ENCODE results near the gene MPZL1.

DNA sequence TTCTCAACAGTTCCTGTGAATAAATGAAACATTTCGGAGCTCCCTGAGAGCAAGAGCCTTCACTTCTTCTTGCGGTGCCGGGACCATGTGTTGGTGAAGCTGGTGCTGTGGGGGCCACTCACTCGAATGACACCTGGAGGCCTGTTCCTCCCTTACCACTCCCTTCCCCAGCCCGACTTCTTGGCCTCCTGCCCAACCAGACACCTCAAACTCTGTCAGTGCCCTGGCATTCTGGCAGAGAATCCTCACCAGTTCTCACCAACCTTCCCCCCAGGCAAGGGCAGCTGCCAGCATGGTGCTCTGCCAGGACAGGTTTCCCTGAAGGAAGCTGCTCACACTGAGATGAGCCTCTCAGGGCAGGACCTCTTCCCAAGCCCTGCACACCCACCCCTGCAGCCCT is 68.3 kb downstream of the MPZL1 start:
- TF ChIP-seq, protein P1, sequence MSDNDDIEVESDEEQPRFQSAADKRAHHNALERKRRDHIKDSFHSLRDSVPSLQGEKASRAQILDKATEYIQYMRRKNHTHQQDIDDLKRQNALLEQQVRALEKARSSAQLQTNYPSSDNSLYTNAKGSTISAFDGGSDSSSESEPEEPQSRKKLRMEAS (IDR thresholded peaks at IDR 0.05): no peak
- no peak for TF ChIP-seq MAFK (IDR thresholded peaks at IDR 0.05; ENCODE audit: low read depth, low read length)
- TF ChIP-seq, protein P2, sequence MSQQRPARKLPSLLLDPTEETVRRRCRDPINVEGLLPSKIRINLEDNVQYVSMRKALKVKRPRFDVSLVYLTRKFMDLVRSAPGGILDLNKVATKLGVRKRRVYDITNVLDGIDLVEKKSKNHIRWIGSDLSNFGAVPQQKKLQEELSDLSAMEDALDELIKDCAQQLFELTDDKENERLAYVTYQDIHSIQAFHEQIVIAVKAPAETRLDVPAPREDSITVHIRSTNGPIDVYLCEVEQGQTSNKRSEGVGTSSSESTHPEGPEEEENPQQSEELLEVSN (IDR thresholded peaks at IDR 0.05): no peak
- TF ChIP-seq JUN (IDR thresholded peaks at IDR 0.05; ENCODE audit: low read depth, low read length): no peak
- TF ChIP-seq, protein P3, sequence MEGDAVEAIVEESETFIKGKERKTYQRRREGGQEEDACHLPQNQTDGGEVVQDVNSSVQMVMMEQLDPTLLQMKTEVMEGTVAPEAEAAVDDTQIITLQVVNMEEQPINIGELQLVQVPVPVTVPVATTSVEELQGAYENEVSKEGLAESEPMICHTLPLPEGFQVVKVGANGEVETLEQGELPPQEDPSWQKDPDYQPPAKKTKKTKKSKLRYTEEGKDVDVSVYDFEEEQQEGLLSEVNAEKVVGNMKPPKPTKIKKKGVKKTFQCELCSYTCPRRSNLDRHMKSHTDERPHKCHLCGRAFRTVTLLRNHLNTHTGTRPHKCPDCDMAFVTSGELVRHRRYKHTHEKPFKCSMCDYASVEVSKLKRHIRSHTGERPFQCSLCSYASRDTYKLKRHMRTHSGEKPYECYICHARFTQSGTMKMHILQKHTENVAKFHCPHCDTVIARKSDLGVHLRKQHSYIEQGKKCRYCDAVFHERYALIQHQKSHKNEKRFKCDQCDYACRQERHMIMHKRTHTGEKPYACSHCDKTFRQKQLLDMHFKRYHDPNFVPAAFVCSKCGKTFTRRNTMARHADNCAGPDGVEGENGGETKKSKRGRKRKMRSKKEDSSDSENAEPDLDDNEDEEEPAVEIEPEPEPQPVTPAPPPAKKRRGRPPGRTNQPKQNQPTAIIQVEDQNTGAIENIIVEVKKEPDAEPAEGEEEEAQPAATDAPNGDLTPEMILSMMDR (IDR thresholded peaks at IDR 0.05; ENCODE audit: control extremely low read depth in 1 of 3, insufficient read depth in 1 of 3, low read depth in 1 of 3, low read length in 3 of 3): no peak
- TF ChIP-seq POLR2A (IDR thresholded peaks at IDR 0.05; ENCODE audit: control extremely low read depth in 1 of 2, low read depth in 2 of 2, low read length in 2 of 2): no peak
- no peak for TF ChIP-seq HDAC2 (IDR thresholded peaks at IDR 0.05; ENCODE audit: borderline replicate concordance in 1 of 2, low read depth in 2 of 2, low read length in 2 of 2)
- TF ChIP-seq YY1 (IDR thresholded peaks at IDR 0.05; ENCODE audit: low read depth, low read length): no peak
- no peak for TF ChIP-seq BRCA1 (IDR thresholded peaks at IDR 0.05; ENCODE audit: low read depth, low read length)
- no peak for TF ChIP-seq GTF2F1 (IDR thresholded peaks at IDR 0.05; ENCODE audit: borderline replicate concordance, low read depth, low read length)
- no peak for TF ChIP-seq SIN3A (conservative IDR thresholded peaks at IDR 0.05 in 1 of 2, IDR thresholded peaks at IDR 0.05 in 1 of 2; ENCODE audit: low read depth in 1 of 2, low read length in 2 of 2)
